ENCODE data around the gene EMC9. TPM values are rescaled to one million over a fixed set of nuclear protein-coding genes. Genes with fewer than 3 reads are reported as not detected.

EMC9 gene
- total and polyA plus RNA-seq, 7 donors: 17.2 to 67.5 (median 35.1) TPM

- ATAC-seq: peak; percentile 62 to 74 (median 69)
- WGBS, 3 donors: 0% methylated on average over 42 of the region's 42 CpGs
Observed at GRCh38 chr14:24113801-24114531, 27.4 kb downstream of the EMC9 start.

GRCh38 chr14:24113379-24113800, 28.0 kb downstream of the EMC9 start:
- DNase-seq (no peak), ATAC-seq (peak in 2 of 4 donors; percentile 1 to 4)
- Histone ChIP-seq H3K4me1 (peaks cover 24% of the 10 kb centered on the region), H3K27me3 (ENCODE audit: insufficient read depth in 3 of 3, low read length in 2 of 3) (no peaks in the 10 kb centered on the region), H3K9me3 (no peaks in the 10 kb centered on the region), H3K4me3 (peak overlapping the region; percentile 80), H3K27ac (peak overlapping the region; percentile 100), H3K36me3 (ENCODE audit: insufficient read depth in 1 of 2, low read depth in 1 of 2) (peaks cover 0 to 20% of the 10 kb centered on the region in 2 donors)
- intact Hi-C loops (cut with DNase I): loop anchor here (5.0 kb wide), 1 partner anchor 34 kb away; the partner anchor contains the start of genes PSME2 (in 2 of the 2) and RNF31 (in 2 of the 2)
- no peak for TF ChIP-seq CTCF (IDR thresholded peaks at IDR 0.05)
- 18 to 19% (median 19%) methylated on average over 15 of the region's 15 CpGs for WGBS, 3 donors

More at GRCh38 chr14:24113801-24114531, 27.4 kb downstream of the EMC9 start:
- DNase-seq: peak; percentile 91 to 93
- Histone ChIP-seq H3K4me1 (peaks cover 18% of the 10 kb centered on the region), H3K27me3 (ENCODE audit: insufficient read depth in 3 of 3, low read length in 2 of 3) (no peaks in the 10 kb centered on the region), H3K27ac (peak overlapping the region; percentile 100), H3K4me3 (peak overlapping the region; percentile 80), H3K9me3 (no peaks in the 10 kb centered on the region), H3K36me3 (ENCODE audit: insufficient read depth in 1 of 2, low read depth in 1 of 2) (peaks cover 0 to 26% of the 10 kb centered on the region in 2 donors)
- no peak for TF ChIP-seq CTCF (IDR thresholded peaks at IDR 0.05)
- intact Hi-C loops (cut with DNase I): loop anchor here (5.0 kb wide), 1 partner anchor 33 kb away; the partner anchor contains the start of genes PSME2 (in 2 of the 2) and RNF31 (in 2 of the 2)

GRCh38 chr14:24110523-24110922, 30.9 kb downstream of the EMC9 start:
- Histone ChIP-seq H3K4me1 (peaks cover 10% of the 10 kb centered on the region), H3K27ac (no peak overlapping the region), H3K4me3 (no peak overlapping the region), H3K9me3 (no peaks in the 10 kb centered on the region), H3K27me3 (ENCODE audit: insufficient read depth in 3 of 3, low read length in 2 of 3) (no peaks in the 10 kb centered on the region), H3K36me3 (ENCODE audit: insufficient read depth in 1 of 2, low read depth in 1 of 2) (no peaks in the 10 kb centered on the region)
- TF ChIP-seq CTCF (IDR thresholded peaks at IDR 0.05): no peak
- intact Hi-C loops (cut with DNase I): loop anchor here (5.0 kb wide), 1 partner anchor 37 kb away; the partner anchor contains the start of genes PSME2 (in 2 of the 2) and RNF31 (in 2 of the 2)
- no peak for DNase-seq
- no peak for ATAC-seq
- 63 to 80% (median 71%) methylated on average over 1 of the region's 1 CpG for WGBS, 3 donors

GRCh38 chr14:24110060-24110459, 31.3 kb downstream of the EMC9 start:
- Histone ChIP-seq H3K9me3 (no peaks in the 10 kb centered on the region), H3K36me3 (ENCODE audit: insufficient read depth in 1 of 2, low read depth in 1 of 2) (no peaks in the 10 kb centered on the region), H3K4me3 (no peak overlapping the region), H3K27me3 (ENCODE audit: insufficient read depth in 3 of 3, low read length in 2 of 3) (no peaks in the 10 kb centered on the region), H3K4me1 (peaks cover 9% of the 10 kb centered on the region), H3K27ac (no peak overlapping the region)
- intact Hi-C loops (cut with DNase I): loop anchor here (5.0 kb wide), 1 partner anchor 37 kb away; the partner anchor contains the start of genes PSME2 (in 2 of the 2) and RNF31 (in 2 of the 2)
- ATAC-seq: no peak
- WGBS, 3 donors: 80 to 85% (median 80%) methylated on average over 9 of the region's 9 CpGs
- no peak for TF ChIP-seq CTCF (IDR thresholded peaks at IDR 0.05)
- DNase-seq: no peak

Measured in psoas muscle (tissue), 8 donors.